ENCODE data around the gene PPP2R2C.

The PPP2R2C gene

DNA sequence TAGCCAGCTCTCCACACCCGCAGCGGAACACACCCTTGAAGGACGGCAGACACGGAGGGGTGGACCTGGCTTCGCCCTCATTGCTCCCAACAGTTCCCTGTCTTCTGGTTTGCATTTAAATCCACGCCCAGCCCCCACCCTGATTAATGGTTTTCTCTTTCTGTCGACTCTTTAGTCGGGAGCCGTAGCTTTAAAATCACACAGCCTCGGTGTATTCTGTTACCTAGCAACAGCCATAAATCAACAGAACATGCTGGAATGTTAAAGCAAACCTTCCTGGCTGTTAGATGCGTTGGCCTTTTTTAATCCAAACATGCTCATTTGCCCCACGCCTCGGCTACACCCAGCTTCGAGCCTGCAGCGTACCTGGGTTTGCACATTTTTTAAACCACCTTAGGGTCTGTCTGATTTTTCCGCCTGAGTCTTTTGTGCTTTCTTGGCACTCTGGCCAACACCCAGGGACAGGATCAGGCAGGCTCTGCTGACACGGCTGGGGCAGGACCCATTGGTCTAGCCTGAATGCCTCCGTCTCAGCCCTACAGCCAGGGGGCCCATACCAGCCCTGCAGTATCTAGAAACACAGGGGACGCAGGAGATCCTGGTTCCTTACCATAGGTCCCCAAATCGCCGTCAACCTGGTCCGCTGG, 21.4 kb upstream of the PPP2R2C start:
- peak in 1 of 2 donors; percentile 12 for DNase-seq

DNA sequence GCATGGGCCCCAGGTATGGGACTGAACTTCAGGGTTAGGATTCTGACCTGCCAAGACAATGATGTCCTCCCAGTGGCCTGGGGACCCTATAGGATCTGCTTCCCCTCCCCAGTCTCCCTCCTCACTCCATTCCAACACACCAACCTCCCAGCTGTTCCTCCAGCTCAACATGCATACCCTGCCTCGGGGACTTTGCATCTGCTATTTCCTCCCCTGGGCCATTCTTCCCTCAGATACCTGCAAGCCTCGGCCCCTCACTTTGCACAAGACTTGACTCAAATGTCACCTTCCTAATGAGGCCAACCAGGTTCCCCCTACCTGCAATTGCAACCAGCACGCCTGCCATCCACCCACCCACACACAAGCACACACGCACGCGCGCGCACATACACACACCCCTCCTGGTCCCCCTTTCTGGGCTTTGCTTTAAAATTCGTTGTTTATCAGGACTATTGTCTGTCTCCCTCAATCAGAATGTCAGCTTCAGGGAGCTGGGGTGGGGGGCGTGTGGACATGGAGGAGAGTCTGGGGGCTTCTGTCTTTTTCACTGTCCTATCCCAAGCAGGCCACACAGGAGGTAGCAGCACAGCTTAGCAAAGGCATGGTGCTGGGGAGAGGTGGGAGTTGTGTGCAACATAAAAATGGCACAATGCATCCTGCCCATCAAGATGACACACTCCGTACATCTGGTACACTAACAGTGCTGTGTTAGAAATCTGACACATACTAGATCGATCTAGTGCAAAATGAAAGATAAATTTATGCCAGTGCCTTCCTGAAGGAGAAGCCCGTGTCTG, 20.6 kb upstream of the PPP2R2C start:
- DNase-seq, result no peak

DNA sequence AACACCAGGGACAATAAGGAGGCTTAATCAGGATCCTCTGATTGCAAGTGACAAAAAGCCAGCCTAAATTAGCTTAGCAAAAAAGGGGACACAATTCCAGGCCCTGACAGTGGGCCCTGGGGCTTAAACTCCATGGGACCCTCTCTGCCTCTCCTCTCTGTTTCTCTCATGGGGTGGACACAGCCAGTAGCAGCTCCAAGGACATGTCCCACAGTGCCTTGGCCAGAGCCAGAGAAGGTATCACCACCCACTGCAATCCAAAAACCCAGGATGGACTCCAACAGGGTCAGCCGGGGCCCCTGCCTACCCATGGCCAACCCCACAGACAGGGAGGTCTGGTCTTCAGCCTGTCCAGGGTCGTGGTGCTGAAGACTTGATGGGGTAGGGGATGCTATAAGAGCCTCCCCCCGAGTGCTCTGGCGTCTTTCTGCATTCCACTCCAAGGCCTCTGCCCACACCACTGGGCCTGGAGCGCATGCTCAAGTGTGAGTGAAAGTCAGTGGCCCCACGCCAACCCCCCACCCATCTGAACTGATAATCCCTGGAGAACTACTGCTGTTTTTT, 19.7 kb upstream of the PPP2R2C start:
- no peak for DNase-seq

DNA sequence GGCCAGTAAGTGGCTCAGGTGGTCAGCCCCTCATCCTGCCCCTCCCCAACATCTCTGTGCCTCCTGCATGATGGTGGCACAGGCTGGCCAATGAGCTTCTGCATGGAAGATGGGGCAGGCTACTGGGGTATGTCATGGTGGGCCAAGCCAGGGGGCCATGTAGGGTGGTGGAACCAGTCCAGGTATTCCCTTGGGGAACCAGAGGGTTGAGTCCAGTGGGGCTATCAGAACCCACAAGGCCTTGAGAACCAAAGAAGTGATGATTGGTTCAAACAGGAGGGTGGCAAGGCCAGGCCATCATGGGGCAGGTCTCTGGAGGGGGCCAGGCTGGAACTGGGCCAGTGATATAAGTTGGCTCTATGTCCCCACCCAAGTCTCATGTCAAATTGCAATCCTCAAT, 18.8 kb upstream of the PPP2R2C start:
- DNase-seq, result no peak

DNA sequence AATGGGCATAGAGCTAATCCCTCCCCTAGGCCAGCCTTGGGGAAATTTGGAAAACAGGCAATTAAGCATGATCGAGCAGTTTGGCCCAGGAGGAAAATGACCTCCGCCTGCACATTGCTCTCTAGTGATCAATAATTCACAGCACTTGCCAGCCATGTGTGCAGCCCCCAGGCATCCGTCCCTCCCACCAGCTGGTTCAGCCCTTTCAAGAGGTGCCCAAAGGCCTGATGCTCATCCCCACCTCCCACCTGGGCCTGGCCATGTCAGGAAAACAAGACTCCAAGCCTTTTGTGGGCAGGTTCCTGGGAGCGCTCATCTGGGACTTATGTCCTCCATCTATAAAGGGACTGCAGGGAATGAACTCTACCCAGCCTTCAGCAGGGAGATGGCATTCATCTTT, 17.5 kb upstream of the PPP2R2C start:
- no peak for DNase-seq

DNA sequence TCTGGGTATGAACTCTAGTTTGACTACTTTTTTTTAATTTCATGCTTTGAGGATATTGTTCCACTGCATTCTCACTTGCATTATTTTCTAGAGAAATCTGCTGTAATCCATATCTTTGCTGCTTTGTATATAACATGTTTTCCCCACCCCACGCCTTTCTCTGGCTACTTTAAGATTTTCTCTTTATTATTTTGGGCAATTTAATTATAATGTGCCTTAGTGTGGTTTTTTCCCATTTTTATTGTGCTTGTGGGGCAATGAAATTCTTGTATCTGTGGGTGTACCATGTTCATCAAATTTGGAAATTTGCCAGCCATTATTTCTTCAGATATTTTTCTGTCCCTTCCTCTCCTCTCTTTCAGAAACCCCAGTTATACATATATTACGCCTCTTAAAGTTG, 15.1 kb upstream of the PPP2R2C start:
- DNase-seq, result no peak

DNA sequence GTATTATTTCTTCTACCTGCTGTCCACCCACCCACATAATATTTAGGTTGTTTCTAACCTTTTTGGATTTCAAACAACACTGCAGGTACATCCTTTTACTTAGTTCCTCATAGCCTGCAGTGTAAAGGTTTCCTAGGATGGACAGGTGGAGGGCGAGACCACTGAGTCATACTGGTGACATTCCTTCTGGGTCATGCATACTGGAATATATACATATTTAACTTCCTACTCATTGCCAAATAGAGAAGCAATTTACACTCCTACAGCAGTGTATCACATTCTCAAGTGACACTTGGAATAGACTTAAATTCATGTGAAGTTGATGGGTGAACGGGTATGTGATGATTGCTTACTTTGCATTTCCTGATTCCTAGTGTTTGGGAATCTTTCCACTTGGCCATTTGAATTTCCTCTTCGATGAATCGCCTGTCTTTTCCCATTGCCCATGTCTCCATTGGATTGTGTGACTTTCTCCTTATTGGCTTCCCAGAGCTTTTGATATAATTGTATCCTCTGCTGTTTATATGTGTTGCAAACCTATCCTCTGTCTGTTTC, 8.2 kb upstream of the PPP2R2C start:
- no peak for DNase-seq

DNA sequence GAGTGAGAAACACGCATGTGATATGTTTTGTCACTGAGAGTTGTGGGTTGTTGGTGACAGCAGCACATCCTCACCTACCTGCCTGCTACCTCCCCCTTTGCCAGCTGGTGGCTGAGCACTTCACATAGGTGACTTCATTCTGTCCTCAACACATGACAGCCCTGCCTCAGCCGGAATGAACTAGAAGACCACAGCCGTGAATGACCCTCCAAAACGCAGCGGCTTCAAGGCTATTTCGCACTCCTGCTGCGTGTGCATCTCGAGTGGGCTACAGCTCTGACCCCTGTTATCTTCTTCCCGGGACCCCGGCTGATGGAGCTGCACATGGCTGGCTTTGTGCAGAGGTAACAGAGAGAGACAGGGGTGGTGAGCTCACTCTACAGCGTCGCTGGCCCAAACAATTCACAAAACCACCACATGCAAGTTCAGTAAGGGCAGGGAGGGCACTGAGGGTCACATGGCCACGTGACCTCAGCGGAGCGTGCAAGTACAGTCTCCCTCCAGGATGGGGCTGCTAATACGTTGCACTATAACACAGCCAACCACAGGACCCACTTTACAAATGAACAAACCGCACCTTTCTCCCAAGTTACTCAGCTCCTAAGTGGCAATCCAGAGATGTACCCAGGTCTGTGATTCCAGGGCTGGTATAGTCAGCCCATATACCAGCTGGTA, 6.3 kb upstream of the PPP2R2C start:
- no peak for DNase-seq

DNA sequence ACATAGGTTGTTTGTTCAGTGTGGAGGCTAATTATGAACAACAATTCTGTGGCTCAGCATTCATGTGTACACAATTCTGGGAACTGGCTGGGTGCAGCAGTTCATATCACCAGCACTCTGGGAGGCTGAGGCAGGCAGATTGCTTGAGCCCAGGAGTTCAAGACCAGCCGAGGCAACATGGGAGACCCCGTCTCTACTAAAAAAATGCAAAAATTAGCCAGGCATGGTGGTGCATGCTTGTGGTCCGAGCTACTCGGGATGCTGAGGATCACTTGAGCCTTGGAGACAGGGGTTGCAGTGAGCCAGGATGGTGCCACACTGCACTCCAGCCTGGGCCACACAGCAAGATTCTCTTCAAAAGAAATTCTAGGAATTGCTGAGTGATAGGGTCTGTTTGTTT, 4.5 kb upstream of the PPP2R2C start:
- no peak for DNase-seq

DNA sequence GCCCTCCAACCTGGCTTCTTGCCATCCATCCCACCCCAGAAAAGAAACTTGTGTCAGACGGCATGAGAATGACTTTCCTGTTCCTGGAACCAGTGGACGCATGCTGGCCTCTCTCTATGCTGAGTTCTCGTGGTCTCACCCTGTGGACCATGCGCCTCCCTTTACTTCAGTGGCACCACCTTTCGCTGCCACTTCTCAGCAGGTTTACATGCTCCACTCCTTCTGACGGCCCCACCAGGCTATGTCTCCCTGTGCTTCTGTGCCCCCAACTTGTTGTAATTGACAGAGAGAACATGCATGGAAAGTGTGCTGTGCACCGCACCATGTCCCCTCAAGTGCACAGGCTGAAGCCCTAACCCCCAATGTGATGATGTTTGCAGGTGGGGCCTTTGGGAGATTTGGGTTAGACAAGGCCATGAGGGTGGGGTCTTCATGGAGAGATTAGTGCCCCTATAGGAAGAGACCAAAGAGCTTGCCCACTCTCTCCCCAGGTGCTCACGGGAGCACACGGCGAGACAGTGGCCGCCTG, 3.1 kb upstream of the PPP2R2C start:
- DNase-seq, result no peak

DNA sequence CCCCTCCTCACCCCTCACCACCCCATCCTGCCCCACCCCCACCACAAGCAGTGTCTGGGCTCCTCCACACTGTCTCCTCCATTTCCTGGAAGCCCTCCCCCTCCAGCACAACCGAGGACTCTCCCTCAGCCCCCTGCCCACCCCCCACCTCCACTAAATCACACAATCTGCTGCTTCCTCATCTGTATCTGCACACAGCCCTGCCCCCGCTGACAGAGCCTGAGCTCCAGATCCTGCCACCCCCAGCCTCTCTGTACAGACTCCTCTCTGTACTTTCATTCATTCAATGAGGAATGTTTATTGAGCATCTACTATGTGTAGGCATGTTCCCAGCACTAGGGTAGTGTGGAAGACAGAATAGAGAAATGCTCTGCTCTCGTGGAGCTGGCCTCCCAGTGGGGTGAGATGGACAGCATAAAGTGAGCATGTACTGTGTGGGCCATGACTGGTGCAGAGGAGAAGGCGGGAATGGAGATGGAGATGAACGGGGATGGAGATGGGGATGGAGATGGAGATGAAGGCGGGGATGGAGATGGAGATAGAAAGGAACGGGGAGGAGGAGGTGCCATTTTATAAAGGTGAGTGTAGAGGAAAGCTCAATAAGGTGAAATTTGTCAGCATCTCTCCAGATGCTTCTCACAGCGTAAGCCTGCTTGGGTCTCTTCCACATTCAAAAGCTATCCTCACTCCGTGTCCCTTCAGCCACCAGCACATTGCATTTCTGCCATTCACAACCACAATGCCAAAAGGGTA, 2.5 kb upstream of the PPP2R2C start:
- DNase-seq, result no peak

DNA sequence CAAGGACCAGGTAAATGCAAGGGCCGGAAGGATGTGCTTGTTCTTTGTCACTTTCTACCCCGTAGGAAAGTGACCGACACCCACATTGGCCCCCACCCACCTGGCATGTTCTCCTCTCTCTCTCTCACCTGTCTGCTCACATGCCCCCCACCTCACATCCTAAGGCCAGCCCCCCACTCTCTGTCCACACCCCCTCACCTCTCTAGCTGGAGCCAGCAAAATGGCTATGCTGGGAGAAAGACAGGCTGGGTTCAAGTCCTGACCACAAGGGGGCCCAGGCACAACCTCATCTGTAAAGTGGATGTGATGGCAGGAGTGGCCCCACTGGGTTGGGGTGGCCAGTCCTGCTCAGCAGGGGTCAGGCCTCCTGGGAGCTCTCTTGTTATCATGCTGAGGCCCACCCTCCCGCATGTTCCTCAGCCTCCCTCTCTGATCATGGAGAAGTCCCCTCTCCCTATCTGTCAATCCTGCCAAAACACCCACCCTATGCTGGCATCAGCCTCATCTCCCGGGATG, 1.7 kb upstream of the PPP2R2C start:
- DNase-seq, result no peak

DNA sequence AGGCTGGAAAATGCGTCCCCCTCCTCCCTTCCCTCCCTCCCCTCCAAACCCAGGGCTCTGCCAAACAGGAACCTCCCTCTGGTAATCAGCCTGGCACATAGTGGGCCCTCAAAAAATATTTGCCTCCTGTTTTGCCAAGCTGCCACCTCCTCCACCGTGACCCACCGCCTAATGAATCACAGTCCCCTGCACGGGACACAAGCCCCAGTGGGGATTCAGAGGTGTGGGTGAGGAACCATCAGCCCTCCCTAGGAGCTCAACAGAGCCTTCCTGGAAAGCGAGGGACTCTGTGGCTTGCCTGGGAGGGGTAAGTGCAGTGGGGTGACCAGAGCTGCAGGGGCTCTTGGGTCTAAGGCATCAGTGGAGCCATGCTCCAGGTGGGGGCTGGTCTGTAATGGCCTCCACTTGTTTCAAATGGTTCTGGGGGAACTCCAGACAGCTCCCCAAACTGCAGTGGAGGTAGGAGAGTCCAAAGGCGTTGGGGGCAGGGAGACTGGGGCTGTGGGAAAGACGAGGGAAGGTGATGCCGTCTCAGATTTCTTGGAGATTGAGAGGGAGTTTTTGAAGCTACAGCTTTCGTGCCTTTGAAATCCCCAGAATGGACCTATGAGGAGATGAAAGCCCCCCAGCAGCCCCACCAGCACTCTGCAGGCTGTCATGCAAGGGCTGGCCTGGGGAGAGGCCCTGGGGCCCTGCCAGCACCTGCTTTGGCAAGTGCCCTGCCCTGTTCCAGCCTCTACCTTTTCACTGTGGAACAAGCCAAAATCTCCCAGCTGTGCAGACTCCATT, 1.0 kb upstream of the PPP2R2C start:
- DNase-seq, result no peak

DNA sequence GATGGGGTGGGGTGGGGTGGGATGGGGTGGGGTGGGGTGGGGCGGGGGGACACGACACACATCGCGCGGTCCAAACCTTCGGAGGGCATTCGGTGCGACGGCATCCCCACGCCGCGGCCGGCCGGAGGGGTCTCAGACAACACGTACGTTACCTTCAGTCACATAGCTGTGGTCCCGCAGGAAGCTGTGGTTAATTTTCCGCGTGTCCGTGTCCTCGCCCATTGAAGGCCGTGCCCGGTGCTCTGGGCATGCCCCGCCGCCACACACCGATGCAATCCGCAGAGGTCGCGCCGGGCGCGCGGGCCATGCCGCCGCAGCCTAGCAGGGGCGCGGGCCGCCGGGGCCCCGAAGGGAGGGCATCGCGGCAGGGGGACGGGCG, 417 bp downstream of the PPP2R2C start:
- DNase-seq, result no peak

DNA sequence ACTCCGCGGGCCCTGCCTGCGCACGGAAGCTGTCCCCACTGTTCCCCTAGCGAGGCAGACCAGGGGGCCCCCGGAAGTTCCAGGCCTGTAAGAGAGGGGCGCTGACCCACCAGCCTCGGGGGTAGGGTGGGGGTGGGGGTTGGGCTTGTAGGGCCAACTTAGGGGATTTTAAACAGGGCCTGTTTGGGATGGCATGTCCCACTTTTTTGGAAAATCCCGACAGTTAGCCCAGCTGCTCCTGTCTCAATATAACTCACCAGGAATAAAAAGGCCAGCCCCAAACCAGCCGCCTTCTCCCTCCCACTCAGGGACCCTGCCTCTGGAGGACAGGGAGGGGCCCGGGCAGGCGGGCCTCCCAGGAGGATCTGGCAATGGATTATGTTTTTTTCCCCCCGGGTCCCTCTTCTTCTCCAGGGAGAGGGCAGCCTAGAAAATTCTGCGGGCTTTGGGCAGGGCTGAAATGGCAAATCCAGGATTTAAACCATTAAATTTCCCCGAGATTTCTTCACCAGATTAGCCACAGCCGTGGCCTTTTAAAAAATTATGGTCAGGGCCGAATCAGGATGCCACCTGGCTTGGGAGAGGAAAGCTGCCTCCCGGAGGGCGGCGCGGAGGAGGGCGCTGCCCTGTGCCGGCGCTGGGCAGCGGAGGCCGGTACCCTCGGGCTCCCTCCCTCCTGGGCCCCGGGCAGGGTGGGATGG, 957 bp downstream of the PPP2R2C start:
- DNase-seq, result no peak

DNA sequence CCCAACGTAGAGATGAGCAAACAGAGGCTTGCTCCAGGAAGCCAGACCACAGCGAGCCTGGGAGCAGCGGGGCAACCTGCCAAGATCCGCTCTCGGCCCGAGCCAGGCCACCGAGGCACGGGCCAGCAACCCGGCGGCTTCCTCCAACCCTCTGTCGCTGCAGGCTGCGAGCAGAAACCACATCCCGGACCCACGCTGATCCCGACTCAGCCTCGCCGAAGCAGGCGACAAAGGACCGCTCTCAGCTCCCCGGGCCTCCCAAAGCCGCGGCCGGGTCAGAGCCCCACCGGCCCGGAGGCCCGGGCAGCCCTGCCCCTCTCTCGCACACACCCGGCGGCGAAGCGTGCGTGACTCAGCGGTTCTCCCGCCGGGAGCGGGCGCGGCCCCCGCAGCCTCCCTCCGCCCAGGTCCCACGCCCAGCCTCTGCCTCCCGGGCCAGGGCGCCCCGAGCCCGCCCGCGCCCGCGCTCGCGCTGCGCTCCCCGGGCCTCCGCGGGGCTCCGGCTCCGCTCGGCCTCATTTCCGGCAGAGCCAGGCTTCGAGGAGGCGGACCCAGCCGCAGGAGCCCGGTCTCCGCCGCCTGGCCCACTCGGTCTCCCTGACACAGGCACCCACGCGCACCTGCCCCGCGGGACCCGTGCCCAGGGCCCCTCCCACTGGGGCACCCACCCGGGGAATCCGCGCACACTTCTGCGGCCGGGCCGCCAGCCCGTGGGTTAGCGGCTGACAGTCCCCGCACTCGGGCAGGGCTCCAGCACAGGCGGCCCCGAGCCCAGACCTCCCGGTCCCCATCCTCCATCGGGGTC, 1.7 kb downstream of the PPP2R2C start:
- DNase-seq, result peak; percentile 45 to 78

DNA sequence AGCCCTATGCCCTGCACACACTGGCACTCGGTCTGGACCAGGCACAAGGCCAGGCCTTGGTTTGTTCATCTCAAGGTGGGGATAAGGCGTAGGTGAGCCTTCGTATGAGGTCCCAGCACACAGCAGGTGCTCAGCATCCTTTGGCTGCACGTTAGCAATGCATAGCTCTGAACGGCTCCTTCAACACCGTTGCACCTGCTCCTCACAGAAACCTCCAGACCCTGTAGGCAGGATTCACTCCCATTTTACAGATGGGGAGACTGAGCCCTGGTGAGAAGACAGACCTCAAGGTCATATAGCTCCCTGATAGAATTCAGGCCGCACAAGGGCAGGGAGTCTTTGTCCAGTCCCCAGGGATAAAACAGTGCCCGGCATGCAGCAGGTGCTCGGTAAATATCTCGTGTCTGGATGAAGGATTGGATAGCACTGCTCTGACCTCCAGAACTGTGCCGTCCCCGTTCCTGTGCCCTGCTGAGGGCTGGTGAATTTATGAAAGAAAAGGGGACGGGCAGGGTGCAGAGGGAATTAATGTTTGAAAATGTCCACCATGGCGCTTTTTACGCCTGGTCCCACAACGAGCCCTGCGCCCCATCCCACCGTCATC, 2.4 kb downstream of the PPP2R2C start:
- no peak for DNase-seq

DNA sequence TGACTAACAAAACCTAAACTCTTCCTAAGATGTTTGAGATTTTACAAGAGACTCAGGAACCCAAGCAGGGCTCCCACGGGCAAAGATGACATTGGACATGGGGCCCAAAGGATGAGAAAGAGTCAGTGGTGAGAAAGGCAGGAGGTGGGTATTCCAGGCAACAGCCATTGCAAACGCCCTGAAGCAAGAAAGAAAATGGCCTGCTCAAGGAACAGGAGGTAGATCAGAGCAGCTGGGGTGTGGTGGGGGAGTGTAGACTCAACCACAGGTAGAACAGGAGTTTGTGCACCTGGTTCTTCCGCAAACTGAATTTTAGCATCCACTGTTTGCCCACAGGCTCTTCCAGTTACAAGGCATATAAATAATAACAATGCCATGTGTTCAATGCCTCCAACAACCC, 3.3 kb downstream of the PPP2R2C start:
- DNase-seq, result no peak

DNA sequence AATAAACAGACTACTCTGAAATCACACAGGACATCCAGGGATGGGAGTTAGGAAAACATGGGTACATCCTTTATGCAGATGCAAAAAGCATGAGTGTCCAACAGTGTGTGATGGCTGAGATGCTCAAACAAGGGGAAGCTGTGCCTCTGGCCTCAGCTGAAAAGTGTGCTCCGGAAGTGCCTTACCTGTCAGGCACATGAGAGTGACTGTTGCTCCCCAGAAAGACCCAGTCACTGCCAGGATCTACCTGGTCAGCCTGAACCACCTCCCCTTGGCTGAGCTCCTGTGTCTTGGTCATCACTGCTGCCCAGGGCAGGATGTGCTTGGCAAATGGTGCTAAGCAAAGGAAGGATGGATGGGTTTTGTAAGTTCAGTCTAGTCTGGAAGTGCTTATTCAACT, 4.0 kb downstream of the PPP2R2C start:
- no peak for DNase-seq
